DMS79 (cell line): ENCODE data around the gene WDR20.

Source experiments
- DNase-seq: peaks from one replicate; lab custom pipeline; 2025; lab: John Stamatoyannopoulos, UW

Gene WDR20

DNA sequence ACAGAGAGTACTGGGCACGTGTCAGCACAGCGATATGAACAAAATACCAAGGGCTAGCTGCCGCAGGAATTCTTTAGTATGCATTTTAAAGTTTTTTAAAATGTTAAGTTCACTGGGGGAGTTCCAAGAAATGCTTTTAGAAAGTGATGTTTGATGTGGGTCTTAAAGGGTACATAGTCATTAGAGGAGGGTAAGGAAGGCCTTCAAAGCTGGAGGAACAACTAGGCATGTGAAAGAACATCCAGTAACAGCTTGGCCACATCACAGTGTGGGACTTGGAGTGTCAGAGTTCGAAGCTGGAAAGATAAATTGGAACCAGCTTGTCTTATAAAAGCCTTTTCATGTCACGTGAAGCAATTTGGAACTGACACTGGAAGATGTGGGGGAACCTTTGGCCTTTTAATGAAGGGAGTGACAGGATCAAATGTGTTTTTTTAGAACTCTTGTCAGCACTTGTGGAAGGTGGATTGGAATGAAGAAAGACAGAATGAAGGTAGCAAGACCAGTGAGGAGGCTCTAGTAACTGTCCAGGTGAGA is 57.7 kb downstream of the WDR20 start:
- no peak for DNase-seq

DNA sequence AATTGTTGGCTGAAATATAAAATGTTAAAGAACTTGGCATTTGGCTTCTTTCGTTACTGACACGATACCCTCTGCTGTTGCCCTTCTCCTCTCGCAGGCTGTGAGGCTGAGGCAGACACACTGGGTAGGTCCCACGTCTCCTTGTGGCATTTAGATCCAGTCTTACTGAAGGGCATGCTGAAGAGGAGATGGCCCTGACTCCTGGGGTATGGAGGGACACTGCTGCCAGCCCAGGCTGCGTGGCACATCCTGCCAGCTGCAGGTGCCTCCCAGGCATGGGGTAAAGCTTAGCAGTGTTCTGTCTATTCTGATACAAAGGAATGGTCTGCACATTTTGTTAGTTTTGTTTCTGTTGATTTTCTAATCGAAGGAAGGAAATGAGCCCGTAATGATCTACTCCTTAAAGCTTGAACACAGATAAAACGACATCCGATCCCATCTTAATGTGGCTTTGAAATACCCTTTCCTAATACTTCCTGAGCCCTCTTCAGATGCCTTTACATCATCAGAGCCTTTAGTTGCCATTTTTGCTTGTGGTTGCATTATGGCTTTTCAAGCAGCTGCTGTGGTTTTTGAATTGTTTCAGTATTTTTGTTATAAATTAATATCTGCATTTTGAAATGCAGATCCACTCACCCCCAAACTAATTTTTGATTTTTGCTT is 61.1 kb downstream of the WDR20 start:
- no peak for DNase-seq

DNA sequence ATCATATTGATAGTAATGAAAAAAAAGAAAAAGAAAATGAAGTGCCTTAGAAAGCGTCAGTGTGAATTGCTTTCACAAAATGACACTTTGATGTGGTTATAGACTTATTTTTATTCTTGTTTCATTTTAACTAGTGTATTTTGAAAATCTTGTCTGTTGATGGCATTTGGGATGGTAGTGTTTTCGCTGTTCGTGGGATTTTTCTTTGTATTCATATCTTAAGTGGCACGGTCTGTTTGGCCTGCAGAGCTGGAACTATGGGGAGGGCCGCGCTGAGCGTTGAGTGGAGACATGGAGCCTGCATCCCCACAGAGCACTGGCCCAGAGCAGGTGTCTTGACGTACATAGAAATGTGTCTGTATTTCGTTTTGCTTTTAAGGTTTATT is 61.6 kb downstream of the WDR20 start:
- DNase-seq: no peak

DNA sequence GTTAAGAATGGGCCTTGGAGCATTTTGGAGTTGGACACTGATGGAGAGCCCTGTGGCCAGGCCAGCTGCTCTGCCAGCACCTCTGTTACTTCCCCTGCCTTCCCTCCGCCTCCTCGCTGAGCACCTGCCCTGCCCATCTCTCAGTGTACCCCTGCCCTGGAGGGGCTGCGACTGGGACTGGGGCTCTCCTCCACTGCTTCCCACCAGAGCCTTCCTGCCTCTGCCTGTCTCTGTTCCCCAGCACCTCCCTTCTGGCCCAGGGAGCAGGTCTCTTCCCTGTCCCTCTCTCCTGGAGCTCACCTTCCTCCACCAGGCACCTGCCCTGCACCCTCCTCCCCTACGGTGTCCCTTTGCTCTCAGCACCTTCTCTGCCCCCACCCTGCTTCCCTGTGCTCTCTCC is 62.1 kb downstream of the WDR20 start:
- DNase-seq: no peak

DNA sequence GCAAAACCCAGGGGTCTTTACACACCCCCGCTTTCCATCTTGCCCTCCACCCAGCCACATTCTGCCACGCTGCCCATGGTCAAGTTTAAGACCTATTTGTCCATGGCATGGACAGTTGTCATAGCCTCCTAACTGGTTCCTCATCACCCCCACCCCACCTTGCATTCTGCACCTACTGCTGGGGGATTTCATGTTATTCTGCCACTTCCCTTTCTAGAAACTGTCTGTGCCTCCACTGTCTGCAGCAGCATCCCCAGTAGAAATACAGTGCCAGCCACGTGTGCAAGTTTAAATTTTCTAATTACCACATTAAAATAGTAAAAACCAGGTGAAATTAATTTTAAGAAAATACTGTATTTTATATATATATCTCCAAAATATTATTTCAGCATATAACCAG is 63.2 kb downstream of the WDR20 start:
- DNase-seq: no peak

DNA sequence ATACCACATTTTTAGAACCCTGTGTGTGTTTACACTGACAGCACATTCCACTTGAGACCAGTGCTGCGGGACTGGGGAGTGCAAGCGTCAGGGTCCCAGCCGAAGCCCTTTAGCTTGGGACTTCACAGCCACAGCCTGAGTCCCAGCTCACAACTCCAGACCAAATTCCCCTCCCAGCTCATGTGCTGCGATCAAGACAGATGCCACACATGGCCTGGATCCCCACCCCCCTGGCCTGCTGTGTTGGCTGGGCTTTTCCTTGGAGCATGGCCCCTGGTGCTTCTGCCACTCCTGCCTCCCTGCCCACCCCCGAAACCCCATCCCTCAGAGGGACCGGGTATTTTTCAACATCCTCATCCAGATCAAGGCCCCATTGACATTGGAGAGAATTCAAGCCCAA is 63.7 kb downstream of the WDR20 start:
- DNase-seq: no peak

DNA sequence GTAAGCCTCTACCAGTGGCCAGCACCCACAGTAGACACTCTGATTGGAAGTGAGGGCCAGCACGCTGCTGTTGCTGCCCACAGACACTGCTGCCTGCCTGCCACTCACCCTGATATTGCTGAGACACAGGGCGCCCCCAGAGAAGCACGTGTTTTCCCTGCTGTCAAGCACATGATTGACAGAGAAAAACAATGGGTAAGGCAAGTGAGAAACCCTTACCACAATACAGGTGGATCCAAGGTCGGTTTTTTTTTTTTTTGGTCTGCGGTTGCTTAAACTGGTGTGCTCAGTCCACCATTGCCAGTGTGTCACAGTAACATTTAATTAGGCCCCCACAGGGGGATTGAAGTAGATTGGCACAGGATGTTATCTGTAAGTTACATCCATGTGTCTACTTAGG is 65.9 kb downstream of the WDR20 start:
- DNase-seq: no peak

DNA sequence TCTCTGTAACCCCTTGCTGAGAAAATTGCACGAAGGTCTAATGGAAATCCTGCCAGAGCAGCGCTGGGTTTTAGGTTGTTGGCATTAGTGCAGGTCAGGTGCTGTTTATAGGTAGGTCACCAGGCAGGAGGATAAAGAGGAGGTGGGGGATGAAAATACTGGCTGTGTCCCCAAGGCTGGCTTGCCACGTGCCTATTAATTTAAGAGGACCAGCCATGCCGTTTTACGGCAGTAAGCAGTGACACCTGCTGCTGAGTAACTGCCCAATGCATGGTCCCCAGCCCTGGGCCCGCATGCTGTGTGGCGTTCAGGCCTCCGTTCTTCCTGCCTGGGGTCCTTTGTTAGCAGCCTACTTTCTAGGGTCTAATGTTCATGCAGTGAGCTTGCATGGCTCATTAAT is 67.2 kb downstream of the WDR20 start:
- no peak for DNase-seq

DNA sequence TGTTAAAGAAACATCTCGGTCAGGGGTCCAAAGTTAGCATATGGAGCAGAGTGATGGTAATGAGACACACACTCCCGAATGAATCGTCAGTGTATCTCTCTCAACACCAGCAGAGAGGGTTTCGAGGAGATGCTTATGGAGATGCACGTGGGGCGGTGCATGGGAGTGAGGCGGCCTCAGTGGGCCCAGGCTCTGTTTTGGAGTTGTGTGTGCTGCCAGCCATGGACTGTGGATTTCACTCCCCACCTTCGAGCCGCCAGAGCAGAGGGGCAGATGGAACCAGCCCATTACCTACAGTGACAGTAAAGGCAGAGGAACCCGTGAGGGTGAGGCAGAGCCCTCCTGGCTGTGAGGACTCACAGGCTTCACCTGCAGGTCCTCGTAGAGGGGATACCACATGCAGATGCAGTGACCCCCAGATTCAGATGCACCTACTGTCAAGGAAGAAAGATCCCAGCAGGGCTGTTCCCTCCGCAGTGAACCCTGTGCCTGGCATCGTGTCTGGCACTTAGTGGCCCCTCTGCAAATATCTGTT is 68.2 kb downstream of the WDR20 start:
- DNase-seq: no peak

DNA sequence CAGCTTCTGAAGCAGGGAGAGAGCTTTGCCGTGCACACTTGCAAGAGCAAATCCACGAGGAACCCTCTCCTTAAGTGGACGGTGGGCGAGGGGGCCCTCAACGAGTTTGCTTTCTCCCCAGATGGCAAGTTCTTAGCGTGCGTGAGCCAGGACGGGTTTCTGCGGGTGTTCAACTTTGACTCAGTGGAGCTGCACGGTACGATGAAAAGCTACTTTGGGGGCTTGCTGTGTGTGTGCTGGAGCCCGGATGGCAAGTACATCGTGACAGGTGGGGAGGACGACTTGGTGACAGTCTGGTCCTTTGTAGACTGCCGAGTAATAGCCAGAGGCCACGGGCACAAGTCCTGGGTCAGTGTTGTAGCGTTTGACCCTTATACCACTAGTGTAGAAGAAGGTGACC is 69.0 kb downstream of the WDR20 start:
- no peak for DNase-seq

DNA sequence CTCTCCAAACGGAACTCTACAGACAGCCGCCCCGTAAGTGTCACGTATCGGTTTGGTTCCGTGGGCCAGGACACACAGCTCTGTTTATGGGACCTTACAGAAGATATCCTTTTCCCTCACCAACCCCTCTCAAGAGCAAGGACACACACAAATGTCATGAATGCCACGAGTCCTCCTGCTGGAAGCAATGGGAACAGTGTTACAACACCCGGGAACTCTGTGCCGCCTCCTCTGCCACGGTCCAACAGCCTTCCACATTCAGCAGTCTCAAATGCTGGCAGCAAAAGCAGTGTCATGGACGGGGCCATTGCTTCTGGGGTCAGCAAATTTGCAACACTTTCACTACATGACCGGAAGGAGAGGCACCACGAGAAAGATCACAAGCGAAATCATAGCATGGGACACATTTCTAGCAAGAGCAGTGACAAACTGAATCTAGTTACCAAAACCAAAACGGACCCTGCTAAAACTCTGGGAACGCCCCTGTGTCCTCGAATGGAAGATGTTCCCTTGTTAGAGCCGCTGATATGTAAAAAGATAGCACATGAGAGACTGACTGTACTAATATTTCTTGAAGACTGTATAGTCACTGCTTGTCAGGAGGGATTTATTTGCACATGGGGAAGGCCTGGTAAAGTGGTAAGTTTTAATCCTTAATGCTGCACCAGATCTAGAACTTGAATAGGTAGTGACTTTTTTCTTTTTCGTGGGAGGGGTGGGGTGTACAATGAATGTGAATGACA is 69.7 kb downstream of the WDR20 start:
- no peak for DNase-seq

DNA sequence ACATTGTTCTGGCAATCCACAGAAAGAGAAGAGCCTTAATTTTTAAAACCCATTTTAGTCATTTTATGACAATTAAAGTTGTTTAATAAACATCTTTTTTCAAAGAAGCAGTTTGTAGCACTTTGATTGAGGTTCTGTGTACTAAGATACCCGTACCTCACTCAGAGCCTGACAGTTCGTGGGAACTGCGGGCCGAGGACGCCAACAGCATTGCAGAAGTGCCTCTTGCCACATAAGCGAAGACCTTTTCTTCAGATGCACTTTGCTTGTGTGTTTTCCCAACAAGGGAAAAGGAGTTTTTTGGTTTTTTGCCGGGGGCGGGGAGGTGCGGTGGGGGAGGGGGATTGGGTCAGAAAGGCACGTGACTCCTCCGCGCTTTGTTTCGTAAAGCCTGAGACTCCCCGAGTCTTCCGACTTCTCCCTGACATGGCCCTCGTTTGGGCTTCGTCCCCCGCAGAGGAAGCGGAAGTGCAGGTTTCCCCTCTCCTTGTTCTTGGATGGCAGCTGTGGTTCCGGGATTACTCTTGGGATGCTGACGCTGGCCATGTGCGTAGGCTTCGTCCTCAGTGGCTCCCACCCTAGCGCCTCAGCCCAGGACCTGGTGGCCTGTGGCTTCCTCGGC is 70.8 kb downstream of the WDR20 start:
- DNase-seq: no peak

DNA sequence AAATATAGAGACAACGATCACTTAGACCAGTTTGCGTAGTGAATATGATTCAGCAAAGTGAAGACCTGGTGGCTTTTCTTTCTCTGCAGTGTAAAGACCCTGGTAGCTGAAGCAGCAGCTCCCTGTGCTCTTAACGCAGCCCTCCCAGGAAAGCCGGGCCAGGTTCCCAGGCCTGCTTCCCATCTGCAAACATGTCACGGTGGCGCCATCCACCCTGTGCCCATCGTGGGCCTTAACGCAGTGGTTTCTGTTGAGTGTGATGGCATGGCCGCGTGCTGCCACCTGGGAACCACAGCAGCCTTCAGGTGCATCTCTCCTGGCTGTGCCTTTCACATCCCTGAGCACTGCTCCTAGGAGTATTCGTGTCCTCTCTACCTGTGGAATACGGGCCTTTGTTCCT is 71.5 kb downstream of the WDR20 start:
- no peak for DNase-seq

DNA sequence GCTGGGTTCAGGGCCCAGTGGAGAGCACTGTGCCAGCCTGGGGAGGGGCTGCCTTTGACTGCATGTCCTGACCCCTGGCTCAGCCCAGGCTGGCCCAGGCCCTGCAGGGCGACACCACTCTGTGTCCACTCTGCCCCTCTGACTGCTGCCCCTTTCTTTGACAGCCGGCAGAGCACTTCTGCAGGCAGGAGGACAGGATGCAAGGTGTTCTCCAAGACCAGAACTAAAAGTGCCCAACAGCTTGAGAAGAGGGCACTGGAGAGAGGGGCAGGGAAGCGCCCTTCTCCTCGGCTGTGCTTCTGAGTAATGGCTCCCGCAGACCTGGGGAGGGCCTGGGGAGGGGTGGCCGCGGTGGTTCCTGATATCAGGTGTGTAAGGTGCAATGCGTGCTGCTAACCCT is 72.7 kb downstream of the WDR20 start:
- no peak for DNase-seq

DNA sequence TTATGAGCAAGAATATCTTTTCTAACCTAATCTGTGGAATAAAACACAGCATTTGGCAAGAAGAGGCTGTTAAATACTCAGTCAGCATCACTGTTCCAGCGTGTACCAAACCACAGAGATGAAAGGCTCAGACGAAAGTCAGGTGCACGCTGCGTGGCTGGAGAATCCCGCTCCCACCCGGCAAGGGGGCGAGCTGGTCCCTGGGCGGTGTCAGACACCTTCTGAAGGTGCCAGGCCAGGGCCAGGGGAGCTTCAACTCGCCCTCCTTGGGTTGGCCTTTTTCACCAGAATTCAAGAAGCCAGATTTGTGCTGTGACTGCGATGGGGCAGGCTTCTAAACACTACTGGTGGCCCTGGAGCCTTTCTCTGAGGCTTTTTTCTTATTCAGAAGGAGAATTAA is 73.1 kb downstream of the WDR20 start:
- DNase-seq: no peak

DNA sequence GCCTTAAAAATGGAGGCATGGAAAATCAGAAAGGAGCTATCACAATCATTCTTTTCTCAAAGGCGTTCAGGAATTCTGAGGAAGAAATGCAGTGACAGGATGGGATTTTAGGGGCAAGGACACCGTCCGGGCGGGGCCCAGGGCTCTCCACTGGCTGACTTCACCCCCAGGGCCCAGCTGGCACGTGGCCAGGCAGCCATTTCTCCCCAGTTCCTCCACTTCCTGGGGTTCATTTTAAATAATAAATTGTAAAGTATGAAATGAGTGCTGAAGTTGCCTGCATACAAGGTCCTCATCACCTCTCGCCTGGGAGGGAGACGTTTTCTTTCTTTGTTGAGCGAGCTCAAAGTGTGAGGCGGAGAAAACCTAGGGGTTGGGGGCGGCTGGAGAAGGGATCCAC is 73.8 kb downstream of the WDR20 start:
- DNase-seq: no peak

DNA sequence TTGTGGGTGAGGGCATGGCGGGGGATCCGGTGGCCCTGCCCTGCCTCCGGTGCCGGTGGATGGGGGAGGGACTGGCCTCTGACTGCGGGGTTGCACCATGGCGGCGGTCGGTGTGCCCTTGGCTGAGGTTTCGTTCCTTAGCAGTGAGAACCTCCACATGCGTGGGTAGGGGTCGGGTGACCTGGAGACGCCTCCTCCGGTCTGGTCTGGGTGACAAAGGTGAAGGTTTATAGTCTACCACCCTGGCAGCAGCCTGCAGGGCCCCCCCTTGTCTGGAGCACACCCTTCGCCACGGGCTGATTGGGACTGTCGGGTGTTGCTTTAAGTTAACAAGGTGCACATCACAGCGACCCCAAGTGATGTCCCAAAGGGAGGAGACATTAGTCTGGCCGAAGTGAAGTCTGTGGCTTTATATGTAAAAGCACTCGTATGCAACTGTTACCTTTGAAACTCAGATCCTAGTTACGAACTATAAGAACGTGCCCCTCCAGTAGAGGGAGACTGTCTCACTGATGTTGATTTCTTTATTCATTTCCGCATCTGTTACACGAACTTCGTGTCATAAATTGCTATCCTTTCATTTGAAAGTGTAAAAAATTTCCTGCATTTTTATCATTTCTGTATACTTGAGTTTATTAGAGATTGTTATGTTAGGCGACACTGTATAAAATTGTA is 74.4 kb downstream of the WDR20 start:
- DNase-seq: no peak

DNA sequence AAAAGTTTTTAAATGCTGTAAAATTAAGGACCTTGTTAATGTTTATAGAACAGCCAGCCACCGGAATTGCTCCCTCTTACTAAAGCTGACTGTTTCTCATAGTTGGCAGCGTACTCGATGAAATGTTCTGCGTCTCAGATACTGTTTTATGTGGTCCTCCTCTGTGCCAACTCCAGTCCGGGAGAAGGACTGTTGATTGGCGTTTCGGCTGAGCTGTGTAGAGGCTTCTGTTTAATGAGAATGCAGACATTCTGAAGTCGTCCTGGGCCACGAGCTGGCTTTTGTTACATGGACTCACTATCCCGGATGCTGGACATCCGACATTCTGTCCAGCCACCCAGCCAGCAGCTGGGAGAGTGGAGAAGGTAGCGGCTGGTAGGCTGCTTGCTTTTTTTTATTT is 75.4 kb downstream of the WDR20 start:
- DNase-seq: peak; percentile 63

DNA sequence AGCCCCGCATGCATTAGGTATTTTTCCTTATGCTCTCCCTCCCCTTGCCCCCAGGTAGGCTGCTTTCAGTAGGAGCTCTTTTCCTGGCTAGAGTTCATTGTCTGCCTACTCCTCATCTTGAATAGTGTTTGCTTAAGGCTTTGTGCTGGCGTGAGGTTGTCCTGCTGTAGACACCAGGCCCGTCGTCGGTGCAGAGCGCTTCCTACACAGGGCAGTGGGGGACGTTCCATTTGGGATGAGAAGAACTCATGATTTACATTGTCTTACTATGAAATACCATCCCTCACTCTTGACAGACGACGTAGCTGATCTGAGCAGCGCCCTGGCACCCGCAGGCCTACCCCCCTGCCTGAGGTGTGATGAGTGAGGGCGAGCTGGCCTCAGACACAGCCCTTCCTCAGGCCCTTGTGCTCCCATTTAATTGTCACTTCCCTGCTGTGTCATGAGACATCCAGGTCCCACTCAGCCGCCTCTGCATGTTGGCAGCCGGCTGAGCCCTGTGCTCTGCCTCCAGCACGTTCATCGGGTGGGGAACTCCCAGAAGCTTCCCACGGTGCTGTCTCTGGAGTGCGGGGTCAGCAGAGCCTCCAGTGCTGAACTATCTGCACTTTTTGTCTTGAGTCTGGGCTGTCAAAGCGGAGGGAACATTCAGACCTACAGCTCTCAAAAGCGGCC is 76.0 kb downstream of the WDR20 start:
- peak; percentile 28 for DNase-seq

DNA sequence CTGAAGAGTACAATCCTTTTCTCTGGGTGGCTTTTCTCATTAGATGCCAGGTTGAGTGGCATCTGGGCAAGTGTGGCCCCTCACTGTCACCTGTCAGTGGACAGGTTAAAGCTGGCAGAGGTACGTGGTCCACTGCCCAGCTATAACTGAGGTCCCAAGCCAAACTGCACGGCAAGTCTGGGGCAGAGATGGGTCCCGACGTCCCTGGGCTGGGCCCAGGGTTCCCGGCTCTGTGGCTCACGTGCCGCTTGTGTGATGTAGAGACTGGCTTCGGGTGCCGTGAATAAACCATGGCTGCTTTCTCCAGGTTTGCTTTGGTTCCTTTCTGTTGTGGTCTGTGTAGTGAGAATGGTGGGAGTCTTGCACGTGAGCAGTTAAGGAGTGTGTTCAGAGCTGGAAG is 77.7 kb downstream of the WDR20 start:
- no peak for DNase-seq

DNA sequence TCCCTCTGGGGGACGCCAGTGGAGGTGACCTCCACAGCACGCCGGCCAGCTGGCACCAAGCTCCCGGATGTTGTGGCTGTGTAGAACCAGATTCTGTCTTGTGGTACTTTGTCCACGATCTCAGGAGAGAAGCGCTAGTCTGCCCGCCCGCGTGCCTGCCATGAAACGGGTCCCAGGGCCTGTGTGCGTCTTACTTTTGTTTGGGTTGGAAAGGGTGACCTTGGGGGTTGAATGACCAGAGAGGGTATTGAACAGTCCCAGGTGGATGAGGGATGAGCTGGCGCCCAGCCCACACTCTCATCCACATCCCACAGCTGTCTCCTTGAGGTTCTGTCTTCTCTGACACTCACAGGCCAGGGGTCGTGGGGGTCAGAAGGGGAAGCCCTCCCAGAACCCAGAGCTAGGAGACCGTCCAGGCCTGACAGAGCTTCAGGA is 78.3 kb downstream of the WDR20 start:
- DNase-seq: no peak

DNA sequence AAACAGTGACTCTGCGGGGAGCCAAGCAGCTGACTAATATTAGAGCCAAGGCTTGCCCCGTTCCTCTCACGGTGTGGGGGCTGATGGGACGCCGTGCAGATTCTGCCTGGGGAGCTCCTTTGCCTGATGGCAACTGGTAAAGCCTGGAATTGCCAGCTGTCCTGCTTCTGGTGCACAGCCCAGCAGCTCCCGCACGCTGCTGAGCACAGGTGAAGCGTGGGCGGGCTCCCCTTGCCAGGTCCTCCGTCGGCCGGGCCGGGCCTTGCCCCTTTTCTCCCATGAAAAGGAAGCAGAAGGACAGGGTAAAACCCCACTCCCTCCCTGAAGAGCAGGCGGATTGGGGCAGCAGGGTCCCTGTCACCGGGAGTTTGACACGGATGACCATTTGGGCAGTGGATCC is 79.0 kb downstream of the WDR20 start:
- no peak for DNase-seq
